Measurements from ENCODE around the gene TTL. TPM values are rescaled to one million over a fixed set of nuclear protein-coding genes. Genes with fewer than 3 reads are reported as not detected.

TTL gene
- total and polyA plus RNA-seq, 2 of the 13 experiments (the other 11 are each of a cell fraction or from before 2014, with no cell fraction given): 19.0 to 59.8 TPM

- TF ChIP-seq MLXIP (CRISPR knock-in tag; IDR thresholded peaks at IDR 0.05; ENCODE audit: borderline replicate concordance): peak; percentile 84; the same call in 1 of the 2 replicates
- peak; percentile 53; the same call in 1 of the 2 replicates for TF ChIP-seq SOX5 (CRISPR knock-in tag; IDR thresholded peaks at IDR 0.05; ENCODE audit: borderline replicate concordance)
- peak; percentile 90; the same call in 1 of the 2 replicates for TF ChIP-seq NFE2L1 (CRISPR knock-in tag; IDR thresholded peaks at IDR 0.05; ENCODE audit: borderline replicate concordance)
- TF ChIP-seq SMAD1 (CRISPR knock-in tag; IDR thresholded peaks at IDR 0.05; ENCODE audit: borderline replicate concordance, low read depth): peak; percentile 52; the same call in 1 of the 2 replicates
- peak; percentile 97; the same call in 1 of the 2 replicates for TF ChIP-seq ZSCAN5A (CRISPR knock-in tag; IDR thresholded peaks at IDR 0.05; ENCODE audit: borderline replicate concordance)
- peak; percentile 88; the same call in 1 of the 2 replicates for TF ChIP-seq GPN1 (CRISPR knock-in tag; IDR thresholded peaks at IDR 0.05; ENCODE audit: borderline replicate concordance)
- peak; percentile 95 for TF ChIP-seq ZFP90 (CRISPR knock-in tag; IDR thresholded peaks at IDR 0.05; ENCODE audit: borderline replicate concordance)
- TF ChIP-seq E2F1 (CRISPR knock-in tag; IDR thresholded peaks at IDR 0.05): peak; percentile 78
- TF ChIP-seq ZBTB2 (CRISPR knock-in tag; IDR thresholded peaks at IDR 0.05; ENCODE audit: low read depth): peak; percentile 91
- peak; percentile 36; the same call in 1 of the 2 replicates for TF ChIP-seq PATZ1 (CRISPR knock-in tag; IDR thresholded peaks at IDR 0.05)
- peak; percentile 59 for TF ChIP-seq RARA (CRISPR knock-in tag; IDR thresholded peaks at IDR 0.05)
- no peak; the same call in 1 of the 2 replicates for TF ChIP-seq MLLT10 (CRISPR knock-in tag; IDR thresholded peaks at IDR 0.05)
- no peak for TF ChIP-seq CEBPZ (IDR thresholded peaks at IDR 0.05; ENCODE audit: low read length)
- TF ChIP-seq KLF9 (CRISPR knock-in tag; IDR thresholded peaks at IDR 0.05; ENCODE audit: low read depth): no peak
Observed at GRCh38 chr2:112542123-112542983, 60.4 kb downstream of the TTL start, which contains the start of gene POLR1B (continued).
